HG03064 (cell line): Measurements from ENCODE around the gene AGT.

ENCODE experiments used
- ATAC-seq: cut with Tn5 transposase; IDR thresholded peaks from one replicate; pipeline ENCODE4 v1.9.1; 2021; ENCODE audit warnings: low read depth; ENCODE audit not compliant: unreplicated experiment

Gene AGT

GRCh38 chr1:230713915-230714764, at the start of gene AGT:
Gene AGT, minus strand, starts transcription at chr1:230714122. Its CDS starts 3,299 bp downstream, at chr1:230710823.
- no peak for ATAC-seq

DNA sequence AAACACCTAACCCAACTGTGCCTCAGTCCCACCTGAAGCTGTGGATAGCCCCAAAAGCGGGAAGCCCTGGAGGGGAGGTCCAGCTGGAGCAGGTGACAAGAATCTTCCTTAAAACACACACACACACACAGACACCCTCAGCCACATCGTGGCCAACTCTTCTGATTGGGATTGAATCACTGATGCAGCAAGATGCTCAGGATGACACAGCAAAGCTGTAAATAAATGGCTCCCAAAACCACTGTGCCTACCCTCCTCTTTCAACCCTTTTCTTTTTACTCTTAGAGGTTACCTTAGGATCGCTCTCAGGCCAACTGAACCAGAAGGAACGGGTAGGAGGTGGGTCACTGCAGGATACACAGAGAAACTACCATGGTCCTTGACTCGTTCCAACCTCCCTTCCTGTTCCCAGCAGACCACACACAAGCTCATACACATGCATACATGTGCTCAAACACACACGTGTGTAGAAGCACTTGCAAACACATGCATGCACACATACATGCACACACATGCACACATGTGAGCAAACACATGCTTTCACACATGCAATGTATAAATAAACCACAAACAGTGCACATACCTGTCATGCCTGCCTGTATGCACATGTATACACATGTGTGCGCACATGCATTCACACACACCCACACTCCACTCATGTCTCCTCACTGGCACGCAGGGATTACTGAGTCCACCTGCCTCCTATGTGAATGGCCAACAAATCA, 47.7 kb upstream of the AGT start:
- no peak for ATAC-seq

GRCh38 chr1:230760360-230760827, 46.5 kb upstream of the AGT start:
- no peak for ATAC-seq

- ATAC-seq: no peak
These were observed 45.6 kb upstream of the AGT start for GRCh38 chr1:230759369-230760065.

DNA sequence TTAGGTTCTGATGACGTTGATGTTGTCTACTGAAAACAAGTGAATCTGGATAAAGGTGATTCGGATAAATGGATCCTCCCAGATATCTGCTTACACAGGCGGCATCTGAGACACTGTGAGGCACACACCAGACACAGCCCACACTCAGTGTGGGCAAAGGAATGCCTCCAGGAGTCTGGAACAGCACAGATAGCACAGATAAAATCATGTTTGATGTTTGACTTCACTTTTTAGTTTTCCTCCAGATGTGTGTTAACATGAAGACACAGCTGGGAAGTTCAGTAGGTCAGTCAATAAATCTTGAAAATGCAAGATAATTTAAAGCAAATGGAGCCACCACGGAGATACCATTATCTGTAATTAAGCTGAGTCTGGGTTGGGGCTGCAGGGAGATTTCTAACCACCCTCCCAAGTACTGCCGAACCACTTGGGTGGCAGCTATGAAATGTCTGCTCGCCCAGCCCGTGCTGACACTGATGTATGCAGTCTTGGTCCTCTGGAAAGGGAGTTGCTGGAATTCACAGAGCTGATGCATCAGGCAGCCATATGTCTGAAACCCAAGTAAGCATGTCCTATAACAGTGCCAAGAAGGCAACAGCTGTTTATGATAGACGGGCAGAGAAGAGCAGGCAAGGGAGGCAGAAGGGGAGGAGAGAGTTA, 44.9 kb upstream of the AGT start:
- ATAC-seq: no peak

DNA sequence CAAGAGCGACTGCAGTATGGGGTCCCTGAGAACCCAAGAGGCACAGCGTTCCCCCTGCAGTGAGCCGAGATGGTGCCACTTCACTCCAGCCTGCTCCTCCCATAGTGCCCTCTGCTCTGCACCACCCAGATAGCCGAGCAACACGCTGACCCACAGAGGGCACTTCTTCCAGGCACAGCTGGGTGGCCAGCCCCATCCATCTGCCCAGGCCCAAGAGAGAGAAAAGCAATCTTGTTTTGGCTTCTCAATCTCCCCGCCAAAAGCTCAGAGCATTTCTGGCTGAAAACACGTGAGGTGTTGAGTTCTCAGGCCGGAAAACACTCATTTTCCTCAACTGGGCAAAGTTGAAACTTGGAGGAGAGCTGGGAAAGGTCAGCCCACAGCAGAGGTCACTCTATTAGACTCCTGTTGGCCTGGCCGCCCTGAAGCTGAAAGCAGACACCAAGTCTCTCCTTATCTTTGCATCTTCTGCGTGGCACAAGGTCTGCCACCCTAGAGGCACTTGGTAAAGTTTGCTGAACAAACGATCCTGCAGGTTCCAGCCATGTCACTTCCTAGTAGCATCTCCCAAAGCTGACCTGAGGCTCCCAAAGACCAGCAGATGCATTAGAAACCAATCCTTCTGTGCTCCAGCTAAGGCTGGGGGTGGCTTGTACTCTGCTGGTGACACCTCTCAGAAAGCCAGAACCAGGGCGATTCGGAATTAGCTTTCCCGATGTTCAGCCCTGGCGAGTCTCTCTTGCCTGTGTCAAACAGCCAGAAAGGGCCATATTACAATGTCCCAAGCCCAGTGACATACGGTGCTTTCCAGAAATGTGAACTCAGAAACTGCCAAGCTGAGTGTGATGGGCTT, 44.2 kb upstream of the AGT start:
- no peak for ATAC-seq

DNA sequence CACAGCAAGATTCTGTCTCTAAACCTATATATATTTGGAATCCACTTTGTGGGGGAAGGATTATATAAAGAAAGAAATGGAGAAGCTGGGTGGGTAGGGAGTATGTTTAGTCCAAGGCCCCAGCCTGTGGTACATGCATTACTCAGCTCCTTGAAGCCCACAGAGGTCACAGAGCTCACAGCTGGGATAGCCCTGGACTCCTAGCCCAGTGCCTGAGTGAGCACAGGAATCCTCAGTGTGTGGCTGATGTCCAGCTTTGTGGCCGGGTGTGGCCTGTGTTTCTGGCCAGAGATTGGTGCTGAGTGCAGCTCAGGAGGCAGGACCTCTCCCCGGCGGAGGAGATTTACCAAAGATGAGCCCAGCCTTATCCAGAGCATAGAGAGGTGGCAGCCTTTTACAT, 40.9 kb upstream of the AGT start:
- no peak for ATAC-seq

DNA sequence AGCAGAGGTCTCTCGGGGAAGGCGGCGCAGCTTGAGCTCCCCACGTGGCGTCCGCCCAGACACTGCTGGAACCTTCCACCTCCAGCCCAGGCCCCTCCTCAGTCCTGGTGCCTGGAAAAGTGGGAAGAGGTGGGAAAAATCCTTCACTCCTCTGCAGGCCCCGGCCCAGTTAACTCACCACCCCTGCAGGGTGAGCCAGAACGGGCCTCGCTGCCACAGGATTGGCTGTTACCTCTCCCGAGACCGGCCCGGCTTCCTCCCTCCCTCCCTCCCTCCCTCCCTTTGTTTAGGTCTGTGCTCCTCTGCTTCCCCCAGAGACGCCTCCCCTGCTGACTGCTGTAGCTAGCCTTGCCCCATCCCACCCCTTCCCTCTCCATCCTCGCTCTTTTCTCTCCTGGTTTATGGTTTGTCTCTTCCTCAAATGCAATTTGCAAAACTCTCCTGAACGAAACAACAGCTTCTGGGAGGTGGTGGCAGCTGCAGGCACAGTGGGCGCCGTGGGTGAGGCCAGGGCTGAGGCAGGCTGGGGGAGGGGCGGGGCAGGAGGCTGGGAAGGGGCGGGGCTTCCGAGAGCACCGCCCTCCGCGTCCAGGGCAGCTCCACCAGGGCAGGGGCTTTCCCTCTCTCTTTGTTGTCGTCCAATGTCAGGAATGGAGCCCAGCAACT, 39.8 kb upstream of the AGT start:
- no peak for ATAC-seq

DNA sequence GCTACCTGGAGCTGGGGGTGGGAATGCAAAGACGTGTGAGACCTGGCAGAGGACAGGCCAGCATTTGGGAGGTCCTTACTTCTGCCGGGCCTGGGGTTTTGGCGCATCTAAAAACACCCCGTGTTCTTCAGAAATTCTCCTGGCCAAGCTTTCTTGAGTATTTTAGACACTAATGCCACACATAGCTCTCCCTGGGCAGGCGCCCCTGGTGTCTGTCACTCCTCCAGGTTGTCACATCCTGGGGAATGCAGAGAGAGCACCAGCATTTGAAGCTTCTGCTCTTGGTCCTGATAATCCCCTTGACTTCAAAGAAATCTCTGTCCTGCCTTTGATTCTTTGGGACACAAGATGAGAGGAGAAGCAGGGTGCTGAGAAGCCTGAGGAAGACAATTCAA, 39.3 kb upstream of the AGT start:
- no peak for ATAC-seq

- no peak for ATAC-seq
These were observed 38.5 kb upstream of the AGT start for GRCh38 chr1:230752407-230752806.

DNA sequence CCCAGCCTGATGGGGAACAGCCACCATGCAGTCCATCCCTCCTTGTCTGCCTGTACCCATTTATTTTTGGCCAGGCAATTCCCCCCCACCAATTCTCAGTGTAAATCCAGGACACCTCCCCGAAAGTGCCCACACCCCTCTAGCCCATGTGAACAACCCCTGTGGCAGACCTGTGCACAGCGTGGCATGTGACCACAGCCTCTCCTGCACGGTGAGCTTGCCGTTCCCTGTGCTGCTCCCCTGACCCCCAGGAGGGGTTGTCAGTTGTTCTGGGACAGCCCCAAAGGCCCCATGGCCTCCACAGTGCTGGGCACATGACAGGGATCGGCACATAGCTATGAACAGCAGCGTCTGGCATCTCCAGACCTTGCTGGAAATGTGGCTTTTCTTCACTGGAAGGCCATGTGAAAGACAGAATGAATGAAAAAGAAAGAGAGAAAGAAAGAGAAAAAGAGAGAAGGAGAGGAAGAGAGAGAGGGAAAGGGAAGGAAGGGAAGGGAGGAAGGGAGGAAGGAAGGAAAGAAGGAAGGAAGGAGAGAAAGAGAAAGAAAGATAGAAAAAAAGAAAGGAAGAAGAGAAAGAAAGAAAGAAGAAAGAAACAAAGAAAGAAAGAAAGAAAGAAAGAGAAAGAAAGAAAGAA, 37.2 kb upstream of the AGT start:
- no peak for ATAC-seq

GRCh38 chr1:230750576-230750975, 36.7 kb upstream of the AGT start:
- ATAC-seq: no peak

DNA sequence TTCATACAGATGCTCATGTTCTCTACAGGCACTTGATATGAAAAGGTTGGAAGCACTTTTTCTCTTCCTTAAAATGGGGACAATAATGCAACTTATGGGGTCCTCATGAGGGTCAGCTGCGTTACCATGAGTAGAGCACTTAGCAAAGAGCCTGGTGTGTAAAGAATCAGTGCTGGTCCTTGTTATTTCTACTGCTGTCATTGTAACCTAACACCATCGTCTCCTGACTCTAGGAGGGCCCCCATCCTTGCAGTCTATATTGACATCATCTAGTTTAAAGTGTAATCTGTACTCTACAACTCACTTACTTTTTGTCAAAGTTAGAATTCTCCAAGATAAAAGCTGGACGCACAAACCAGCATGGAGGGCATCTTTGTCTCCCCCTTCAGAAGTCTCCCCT, 35.7 kb upstream of the AGT start:
- ATAC-seq: no peak

GRCh38 chr1:230749150-230749549, 35.2 kb upstream of the AGT start:
- no peak for ATAC-seq

- ATAC-seq: no peak
These were observed 34.2 kb upstream of the AGT start for GRCh38 chr1:230747890-230748800.

GRCh38 chr1:230747127-230747730, 33.3 kb upstream of the AGT start, which contains the start of gene CAPN9:
Gene CAPN9, plus strand, starts transcription at chr1:230747388. Its CDS starts 109 bp downstream, at chr1:230747497.
- no peak for ATAC-seq

DNA sequence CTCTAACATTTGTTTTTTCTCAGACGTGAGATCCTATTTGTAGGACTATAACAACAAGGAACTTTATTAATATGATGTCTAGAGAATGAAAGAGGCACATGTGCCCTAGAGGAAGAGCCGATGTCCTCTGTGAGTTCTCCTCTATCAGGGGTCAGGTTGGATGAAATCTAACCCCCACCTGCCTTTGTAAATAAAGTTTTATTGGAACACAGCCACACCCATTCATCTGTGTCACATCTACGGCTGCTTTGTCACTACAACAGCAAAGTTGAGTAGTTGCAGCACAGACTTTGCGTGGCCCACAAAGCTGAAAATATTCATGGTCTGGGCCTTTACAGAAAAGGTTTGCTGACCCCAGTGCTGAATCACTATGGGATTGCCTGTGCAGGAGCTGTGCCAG, 32.7 kb upstream of the AGT start:
- no peak for ATAC-seq
